Mesendoderm (in vitro differentiated cells): ENCODE results near the gene PDZRN3.

Experiments used
- DNase-seq: peaks from one replicate; pipeline ENCODE4 v3.0.0; 2013
- H2AK5ac ChIP-seq: 2 replicates; pipeline ENCODE4 v1.6.1; 2013; ENCODE audit warnings: low read length, inconsistent platforms
- H2BK120ac ChIP-seq: 2 replicates; pipeline ENCODE4 v1.6.1; 2013; ENCODE audit warnings: low read depth, mild to moderate bottlenecking, low read length, moderate library complexity, mixed read lengths
- H2BK15ac ChIP-seq: replicated peaks from 2 replicates; pipeline ENCODE4 v1.6.1; 2013; ENCODE audit warnings: low read depth, mild to moderate bottlenecking, moderate library complexity
- H2BK5ac ChIP-seq: 2 replicates; pipeline ENCODE4 v1.6.1; 2013; ENCODE audit warnings: low read length, inconsistent platforms
- H3K18ac ChIP-seq: 2 replicates; pipeline ENCODE4 v1.6.1; 2013; ENCODE audit warnings: mild to moderate bottlenecking, low read length, mixed read lengths
- H3K23ac ChIP-seq: one replicate; pipeline ENCODE4 v1.6.1; 2013; ENCODE audit warnings: low read length
- H3K27ac ChIP-seq: 2 replicates; pipeline ENCODE4 v1.5.1; 2013; ENCODE audit warnings: low read depth, mild to moderate bottlenecking, inconsistent platforms, low read length, moderate library complexity
- H3K27me3 ChIP-seq: 2 replicates; pipeline ENCODE4 v1.6.1; 2013; ENCODE audit warnings: low read length, control low read depth, mild to moderate bottlenecking, inconsistent platforms; ENCODE audit not compliant: insufficient read depth, poor library complexity
- H3K36me3 ChIP-seq: 2 replicates; pipeline ENCODE4 v1.6.1; 2013; ENCODE audit warnings: low read length, inconsistent platforms; ENCODE audit not compliant: control insufficient read depth, insufficient read depth
- H3K4ac ChIP-seq: one replicate; pipeline ENCODE4 v1.6.1; 2013; ENCODE audit warnings: low read depth, mild to moderate bottlenecking, low read length, moderate library complexity
- H3K4me1 ChIP-seq: 2 replicates; pipeline ENCODE4 v1.6.1; 2013; ENCODE audit warnings: low read depth, low read length, inconsistent platforms; ENCODE audit not compliant: control insufficient read depth
- H3K4me2 ChIP-seq: 2 replicates; pipeline ENCODE4 v1.6.1; 2013; ENCODE audit warnings: low read length
- H3K4me3 ChIP-seq: 2 replicates; pipeline ENCODE4 v1.5.1; 2013; ENCODE audit warnings: mild to moderate bottlenecking, low read length
- H3K56ac ChIP-seq: one replicate; pipeline ENCODE4 v1.6.1; 2013; ENCODE audit warnings: low read length
- H3K79me1 ChIP-seq: 2 replicates; pipeline ENCODE4 v1.6.1; 2013; ENCODE audit warnings: low read length, inconsistent platforms
- H3K79me2 ChIP-seq: 2 replicates; pipeline ENCODE4 v1.6.1; 2013; ENCODE audit warnings: mild to moderate bottlenecking, low read length; ENCODE audit not compliant: control insufficient read depth, insufficient read depth
- H3K9ac ChIP-seq: 2 replicates; pipeline ENCODE4 v1.6.1; 2013; ENCODE audit warnings: low read length, inconsistent platforms
- H4K5ac ChIP-seq: one replicate; pipeline ENCODE4 v1.6.1; 2013; ENCODE audit warnings: low read length
- H4K8ac ChIP-seq: one replicate; pipeline ENCODE4 v1.6.1; 2013; ENCODE audit warnings: low read depth, mild to moderate bottlenecking, control low read depth, low read length, moderate library complexity
- WGBS: extraction: QIAGEN DNeasy Blood & Tissue Kit; methylation state at CpG from one replicate; pipeline ENCODE4 v1.1.7; 2013; ENCODE audit warnings: low lambda C conversion rate, missing lambda C conversion rate; ENCODE audit not compliant: insufficient coverage; ENCODE audit errors: extremely low coverage; 5-methylcytosine and 5-hydroxymethylcytosine counted together

The PDZRN3 gene

DNA sequence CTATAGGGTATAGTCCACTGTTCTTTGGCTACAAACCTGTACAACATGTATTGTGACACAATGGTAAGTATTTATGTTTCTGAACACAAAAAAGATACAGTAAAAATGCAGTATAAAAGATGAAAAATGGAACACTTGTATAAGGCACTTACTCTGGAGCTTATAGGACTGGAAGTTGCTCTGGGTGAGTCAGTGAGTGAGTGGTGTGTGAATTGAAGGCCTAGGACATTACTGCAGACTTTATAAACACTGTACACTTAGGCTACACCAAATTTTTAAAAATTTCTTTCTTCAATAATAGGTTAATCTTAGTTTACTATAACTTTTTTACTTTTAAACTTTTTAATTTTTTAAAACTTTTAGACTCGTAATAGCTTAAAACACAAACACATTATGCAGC is 10.5 kb upstream of the PDZRN3 start:
- Histone ChIP-seq H3K4me2 (no peak overlapping the region), H3K4me3 (no peak overlapping the region), H3K9ac (no peak overlapping the region), H3K36me3 (no peaks in the 10 kb centered on the region), H4K5ac (no peak overlapping the region), H3K56ac (no peak overlapping the region), H4K8ac (no peak overlapping the region), H3K4ac (no peak overlapping the region), H3K18ac (no peak overlapping the region), H3K79me1 (no peaks in the 10 kb centered on the region), H3K79me2 (no peaks in the 10 kb centered on the region), H2BK5ac (no peak overlapping the region), H2BK120ac (no peak overlapping the region), H3K23ac (no peak overlapping the region), H3K27me3 (no peaks in the 10 kb centered on the region), H2AK5ac (no peak overlapping the region), H3K27ac (no peak overlapping the region), H3K4me1 (no peaks in the 10 kb centered on the region), H2BK15ac (no peak overlapping the region)
- DNase-seq = no peak
- WGBS = 20% methylated on average over 1 of the region's 1 CpG

DNA sequence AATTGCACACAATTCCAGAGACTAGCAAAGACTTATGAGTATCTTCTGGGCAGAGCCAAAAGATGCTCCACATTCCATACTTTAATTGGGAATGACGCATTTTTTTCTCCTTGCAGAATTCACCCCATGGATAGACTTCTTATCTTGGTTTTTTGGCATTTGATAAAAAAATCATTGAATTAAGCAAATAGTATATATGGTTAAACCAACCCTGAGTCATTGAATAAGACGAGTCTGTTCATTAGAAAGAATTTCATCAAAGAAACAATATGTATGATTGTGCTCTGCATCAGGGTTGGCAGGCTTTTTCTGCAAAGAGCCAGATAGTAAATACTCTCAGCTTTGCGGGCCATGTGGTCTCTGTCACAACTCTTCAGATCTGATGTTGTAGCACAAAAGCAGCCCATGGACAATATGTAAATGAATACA is 9.2 kb upstream of the PDZRN3 start:
- no peaks in the 10 kb centered on the region for H3K4me1 ChIP-seq
- no peak overlapping the region for H4K5ac ChIP-seq
- no peak overlapping the region for H2BK120ac ChIP-seq
- no peak overlapping the region for H2BK15ac ChIP-seq
- H3K27ac ChIP-seq = no peak overlapping the region
- H3K4me3 ChIP-seq = no peak overlapping the region
- DNase-seq = no peak
- no peaks in the 10 kb centered on the region for H3K36me3 ChIP-seq
- H3K4ac ChIP-seq = no peak overlapping the region
- H3K23ac ChIP-seq = no peak overlapping the region
- no peak overlapping the region for H2BK5ac ChIP-seq
- no peak overlapping the region for H3K18ac ChIP-seq
- H4K8ac ChIP-seq = no peak overlapping the region
- no peaks in the 10 kb centered on the region for H3K79me2 ChIP-seq
- H3K9ac ChIP-seq = no peak overlapping the region
- no peak overlapping the region for H3K56ac ChIP-seq
- H3K27me3 ChIP-seq = no peaks in the 10 kb centered on the region
- WGBS = no CpG with 5 or more reads among the region's 3 CpGs
- H2AK5ac ChIP-seq = no peak overlapping the region
- no peaks in the 10 kb centered on the region for H3K79me1 ChIP-seq
- no peak overlapping the region for H3K4me2 ChIP-seq

DNA sequence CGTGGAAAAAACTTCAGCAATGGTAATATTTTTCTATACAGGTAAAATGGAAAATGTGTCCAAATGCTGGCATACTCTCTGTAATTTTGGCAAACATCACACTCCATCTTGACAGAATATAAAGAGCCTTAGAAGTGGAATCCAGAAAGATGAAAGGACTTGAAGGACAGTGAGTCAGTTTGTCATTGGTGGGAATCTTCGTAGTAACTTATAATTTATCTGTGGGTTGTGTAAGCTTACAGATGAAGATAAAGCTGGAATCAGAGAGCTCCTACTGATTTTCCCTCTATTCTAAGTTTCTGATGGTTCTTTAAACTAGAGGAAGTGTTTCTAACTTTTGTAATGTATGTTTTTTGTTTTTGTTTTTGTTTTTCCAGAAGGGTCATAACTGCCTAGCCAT is 8.7 kb upstream of the PDZRN3 start:
- H3K4me1 ChIP-seq = no peaks in the 10 kb centered on the region
- no peak overlapping the region for H3K4me2 ChIP-seq
- H3K36me3 ChIP-seq = no peaks in the 10 kb centered on the region
- H2AK5ac ChIP-seq = no peak overlapping the region
- no CpG with 5 or more reads among the region's 2 CpGs for WGBS
- no peak overlapping the region for H3K23ac ChIP-seq
- no peaks in the 10 kb centered on the region for H3K79me1 ChIP-seq
- no peak overlapping the region for H3K4me3 ChIP-seq
- H3K27ac ChIP-seq = no peak overlapping the region
- H4K8ac ChIP-seq = no peak overlapping the region
- H2BK15ac ChIP-seq = no peak overlapping the region
- H3K4ac ChIP-seq = no peak overlapping the region
- no peaks in the 10 kb centered on the region for H3K27me3 ChIP-seq
- DNase-seq = no peak
- H4K5ac ChIP-seq = no peak overlapping the region
- H2BK5ac ChIP-seq = no peak overlapping the region
- no peaks in the 10 kb centered on the region for H3K79me2 ChIP-seq
- H3K9ac ChIP-seq = no peak overlapping the region
- no peak overlapping the region for H3K56ac ChIP-seq
- no peak overlapping the region for H2BK120ac ChIP-seq
- no peak overlapping the region for H3K18ac ChIP-seq

DNA sequence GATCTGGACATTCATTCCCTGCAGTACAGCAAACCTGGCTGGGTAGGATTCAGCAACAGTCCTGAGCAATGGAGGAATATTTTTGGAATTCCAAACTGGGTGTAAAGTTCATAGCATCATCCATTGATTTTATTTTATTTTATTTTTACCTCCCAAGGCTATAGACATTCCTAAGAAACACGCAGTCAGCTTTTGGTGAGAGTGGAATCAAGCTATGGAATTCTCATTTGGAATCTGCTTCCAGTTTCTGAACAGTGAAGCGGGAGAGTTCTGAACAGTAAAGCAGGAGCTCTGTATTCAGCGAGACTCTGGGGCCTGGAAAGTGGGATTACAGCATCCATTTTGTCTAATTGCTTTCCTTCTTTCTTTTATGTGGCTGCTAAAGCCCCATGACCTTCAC is 1.4 kb upstream of the PDZRN3 start:
- no peak overlapping the region for H3K4me3 ChIP-seq

DNA sequence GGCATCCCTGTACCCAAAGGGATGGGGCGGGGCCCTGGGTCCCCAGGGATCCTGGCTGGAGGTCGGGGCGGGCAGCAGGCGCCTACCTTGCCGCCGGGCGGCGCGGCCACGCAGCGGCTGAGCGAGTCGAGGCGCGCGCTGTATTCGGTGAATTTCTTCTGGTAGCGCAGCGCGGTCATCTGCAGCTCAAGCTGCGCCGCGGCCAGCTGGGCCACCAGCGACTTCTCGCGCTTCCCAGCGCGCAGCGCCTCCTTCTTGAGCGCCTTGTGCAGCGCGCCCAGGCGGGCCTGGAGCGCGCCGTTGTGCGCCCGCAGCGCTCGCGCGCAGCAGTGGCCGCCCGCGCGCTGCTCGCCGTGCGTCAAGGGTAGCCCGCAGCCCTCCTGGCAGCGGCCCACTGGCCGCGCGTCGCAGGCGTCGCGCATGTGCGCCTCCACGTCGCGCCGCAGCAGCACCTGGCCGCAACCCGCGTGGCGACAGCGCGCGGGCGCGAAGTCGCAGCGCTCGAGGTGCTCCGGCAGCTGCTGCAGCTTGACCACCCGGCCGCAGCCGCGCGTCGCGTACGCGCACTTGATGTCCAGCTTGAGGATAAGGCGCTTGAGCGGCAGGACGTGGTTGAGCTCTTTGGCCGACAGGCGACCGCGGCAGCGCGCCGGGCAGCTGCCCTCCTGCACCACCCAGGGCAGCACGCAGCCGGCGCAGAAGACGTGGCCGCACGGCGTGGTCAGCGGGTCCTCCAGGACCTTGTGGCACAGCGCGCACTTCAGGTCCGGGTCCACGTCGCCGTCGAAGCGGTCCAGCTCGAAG is 522 bp downstream of the PDZRN3 start:
- no peaks in the 10 kb centered on the region for H3K27me3 ChIP-seq
- H3K18ac ChIP-seq = peak overlapping the region; percentile 45
- no peaks in the 10 kb centered on the region for H3K79me2 ChIP-seq
- no peak overlapping the region for H3K4ac ChIP-seq
- no peaks in the 10 kb centered on the region for H3K79me1 ChIP-seq
- no peak overlapping the region for H4K8ac ChIP-seq
- no peak overlapping the region for H2BK120ac ChIP-seq
- peak overlapping the region; percentile 93 for H3K4me2 ChIP-seq
- H3K36me3 ChIP-seq = no peaks in the 10 kb centered on the region
- H2BK15ac ChIP-seq = no peak overlapping the region
- H2AK5ac ChIP-seq = no peak overlapping the region
- no peak overlapping the region for H2BK5ac ChIP-seq
- no peaks in the 10 kb centered on the region for H3K4me1 ChIP-seq
- peak overlapping the region; percentile 65 for H3K9ac ChIP-seq
- WGBS = no CpG with 5 or more reads among the region's 112 CpGs
- DNase-seq = peak; percentile 86
- no peak overlapping the region for H4K5ac ChIP-seq
- H3K56ac ChIP-seq = peak overlapping the region; percentile 88
- H3K23ac ChIP-seq = peak overlapping the region; percentile 71
- H3K27ac ChIP-seq = no peak overlapping the region
- H3K4me3 ChIP-seq = peak overlapping the region; percentile 54

More for the DNA sequence above, 1.4 kb upstream of the PDZRN3 start:
- Histone ChIP-seq H3K36me3 (no peaks in the 10 kb centered on the region), H2BK120ac (no peak overlapping the region), H3K4me2 (no peak overlapping the region), H2BK5ac (no peak overlapping the region), H3K56ac (no peak overlapping the region), H3K4me1 (no peaks in the 10 kb centered on the region), H3K9ac (no peak overlapping the region), H3K79me1 (no peaks in the 10 kb centered on the region), H3K79me2 (no peaks in the 10 kb centered on the region), H2AK5ac (no peak overlapping the region), H3K27ac (no peak overlapping the region), H2BK15ac (no peak overlapping the region), H3K4ac (no peak overlapping the region), H3K27me3 (no peaks in the 10 kb centered on the region), H3K18ac (no peak overlapping the region), H3K23ac (no peak overlapping the region), H4K8ac (no peak overlapping the region), H4K5ac (no peak overlapping the region)
- WGBS = no CpG with 5 or more reads among the region's 3 CpGs
- DNase-seq = no peak

DNA sequence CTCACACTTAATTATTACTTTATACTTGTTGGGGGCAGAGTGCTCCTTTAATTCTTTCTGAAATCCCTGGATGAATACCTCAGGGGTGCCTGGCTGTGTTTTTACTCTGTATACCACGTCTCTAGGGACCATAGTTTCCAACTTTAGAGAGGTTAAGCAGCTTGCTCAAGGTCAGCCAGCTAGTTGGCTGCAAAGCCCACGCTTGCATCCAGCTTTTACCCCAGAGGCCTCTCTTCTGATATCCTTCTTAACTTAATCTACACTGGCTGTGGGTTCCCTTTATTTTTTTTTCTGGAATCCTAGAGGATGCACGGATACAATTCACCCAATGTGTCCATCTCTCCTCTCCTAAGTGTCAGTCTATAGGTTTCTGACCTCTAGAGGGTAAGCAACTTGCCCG is 1.4 kb downstream of the PDZRN3 start:
- no CpG with 5 or more reads among the region's 4 CpGs for WGBS

More for the DNA sequence above, 1.4 kb downstream of the PDZRN3 start:
- Histone ChIP-seq H2AK5ac (no peak overlapping the region), H3K4me3 (no peak overlapping the region), H3K9ac (no peak overlapping the region), H3K36me3 (no peaks in the 10 kb centered on the region), H3K18ac (no peak overlapping the region), H3K56ac (no peak overlapping the region), H3K27ac (no peak overlapping the region), H3K79me2 (no peaks in the 10 kb centered on the region), H4K8ac (no peak overlapping the region), H3K4ac (no peak overlapping the region), H2BK15ac (no peak overlapping the region), H4K5ac (no peak overlapping the region), H2BK5ac (no peak overlapping the region), H2BK120ac (no peak overlapping the region), H3K27me3 (no peaks in the 10 kb centered on the region), H3K4me2 (no peak overlapping the region), H3K4me1 (no peaks in the 10 kb centered on the region), H3K79me1 (no peaks in the 10 kb centered on the region), H3K23ac (no peak overlapping the region)
- DNase-seq = no peak
